HUDEP-2 (cell line): ENCODE measurements around the gene GUCA2A.

Experiments
- DNase-seq, 76 experiments: peaks; one replicate each; lab custom pipeline; 2025; ENCODE audit not compliant: unreplicated experiment in 76 of 76; lab: John Stamatoyannopoulos, UW

GUCA2A gene

GRCh38 chr1:42136466-42136865 is 28.1 kb downstream of the GUCA2A start:
- DNase-seq, result no peak

- no peak for DNase-seq
Observed at GRCh38 chr1:42135426-42135825, 29.1 kb downstream of the GUCA2A start.

- no peak for DNase-seq
Observed at GRCh38 chr1:42133809-42134526, 30.6 kb downstream of the GUCA2A start.

- DNase-seq, result no peak
Observed at GRCh38 chr1:42133390-42133789, 31.2 kb downstream of the GUCA2A start.

- DNase-seq, result no peak
Observed at GRCh38 chr1:42130061-42130660, 34.4 kb downstream of the GUCA2A start.

GRCh38 chr1:42128964-42129363 is 35.6 kb downstream of the GUCA2A start:
- DNase-seq, result no peak

- no peak for DNase-seq
Observed at GRCh38 chr1:42128499-42128898, 36.0 kb downstream of the GUCA2A start.

- DNase-seq, result no peak
Observed at GRCh38 chr1:42127767-42128166, 36.8 kb downstream of the GUCA2A start.

- no peak for DNase-seq
Observed at GRCh38 chr1:42125552-42125951, 39.0 kb downstream of the GUCA2A start.

GRCh38 chr1:42122408-42122807 is 42.1 kb downstream of the GUCA2A start:
- no peak for DNase-seq

GRCh38 chr1:42118125-42118524 is 46.4 kb downstream of the GUCA2A start:
- DNase-seq, result no peak

GRCh38 chr1:42117214-42117613 is 47.3 kb downstream of the GUCA2A start:
- DNase-seq, result no peak

- DNase-seq, result no peak
Observed at GRCh38 chr1:42114229-42114628, 50.3 kb downstream of the GUCA2A start.
